K562 (cell line): Measurements from ENCODE around the gene JADE2. TPM values are rescaled to one million over a fixed set of nuclear protein-coding genes. Genes with fewer than 3 reads are reported as not detected.
A peak's percentile ranks its signal among the peaks of the same experiment; 100 is the strongest.

Experiments used
- ATAC-seq: fragments of 200-7000 bp; cut with Tn5 transposase; 3 replicates; pipeline ENCODE4 v1.9.1; 2020; ENCODE audit warnings: moderate library complexity
- BruUV-seq: library from RNA; stranded (reverse); fragments of 400-500 nt; replicated peaks from 2 replicates; lab custom pipeline; 2021; lab: Mats Ljungman, UMichigan
- CTCF ChIA-PET: fragments of 300-600 bp; formaldehyde crosslinking; extraction: SDS; loops from one replicate; lab custom pipeline; 2021; ENCODE audit warnings: low intra/inter-chr PET ratio; lab: Yijun Ruan, JAX
- POLR2A ChIA-PET: fragments of 300-600, 350-650 bp; sonication (Branson Sonifier 250); formaldehyde crosslinking; extraction: SDS; loops from one replicate; lab custom pipeline; 2021; ENCODE audit warnings: antibody characterized with exemption, inconsistent platforms; lab: Yijun Ruan, JAX
- DNase-seq, 4 experiments: peaks; one replicate each; pipeline versions ENCODE4 v3.0.0 to v3.0.0-alpha.2; 2011 to 2018; ENCODE audit warnings: low spot score in 3 of 4, mixed read lengths in 3 of 4; ENCODE audit errors: extremely low read depth in 1 of 4
- FAIRE-seq: peaks from 2 replicates; lab custom pipeline; 2011; peaks lifted over from hg19 to GRCh38; lab: Jason Lieb, UNC
- H2AFZ ChIP-seq: 2 replicates; pipeline ENCODE4 v1.6.0; 2011; ENCODE audit warnings: low read depth, low read length, control low read depth, inconsistent platforms
- H3K27ac ChIP-seq: fragments of 200-600 bp; 3 replicates; pipeline ENCODE4 v1.8.0; 2011; ENCODE audit warnings: low read depth, mild to moderate bottlenecking, control low read depth, inconsistent platforms, low read length, moderate library complexity, mixed read lengths; ENCODE audit errors: extremely low read depth
- H3K27me3 ChIP-seq, 2 experiments: fragments of 300-600 bp in 1 of 2; 2 replicates in 1 of 2; 3 replicates in 1 of 2; pipeline versions ENCODE4 v1.6.0 to v1.8.0; 2011; ENCODE audit warnings: inconsistent platforms in 2 of 2, low read length in 2 of 2, mild to moderate bottlenecking in 1 of 2, mixed read lengths in 1 of 2, moderate library complexity in 1 of 2; ENCODE audit not compliant: control insufficient read depth in 2 of 2, insufficient read depth in 2 of 2
- H3K36me3 ChIP-seq: fragments of 300-600 bp; 3 replicates; pipeline ENCODE4 v1.8.0; 2011; ENCODE audit warnings: mild to moderate bottlenecking, low read length, inconsistent platforms; ENCODE audit not compliant: control insufficient read depth, insufficient read depth
- H3K4me1 ChIP-seq, 2 experiments: fragments of 200-600 bp in 1 of 2; replicated peaks in 1 of 2; 2 replicates in 1 of 2; 3 replicates in 1 of 2; pipeline versions ENCODE4 v1.5.1 to v1.8.0; 2011; ENCODE audit warnings: inconsistent platforms in 2 of 2, low read length in 2 of 2, mild to moderate bottlenecking in 1 of 2, mixed read lengths in 1 of 2, moderate library complexity in 1 of 2; ENCODE audit not compliant: control insufficient read depth in 2 of 2, insufficient read depth in 2 of 2
- H3K4me2 ChIP-seq: 2 replicates; pipeline ENCODE4 v1.6.1; 2011; ENCODE audit warnings: low read length, control low read depth, inconsistent platforms, mixed read lengths; ENCODE audit not compliant: insufficient read depth
- H3K4me3 ChIP-seq: fragments of 200-600 bp; sonication (generic), shearing (Covaris generic); 2 replicates; pipeline ENCODE4 v1.5.1; 2016; ENCODE audit warnings: control low read depth, inconsistent platforms
- H3K79me2 ChIP-seq: fragments of 200-600 bp; 3 replicates; pipeline ENCODE4 v1.8.0; 2011; ENCODE audit warnings: low read length, inconsistent platforms; ENCODE audit not compliant: control insufficient read depth, insufficient read depth
- H3K9ac ChIP-seq, 2 experiments: 2 replicates each; pipeline versions ENCODE4 v1.6.0 to v1.6.1; 2011; ENCODE audit warnings: low read depth in 2 of 2, low read length in 2 of 2, control low read depth in 1 of 2, inconsistent platforms in 1 of 2, mild to moderate bottlenecking in 1 of 2, mixed read lengths in 1 of 2; ENCODE audit not compliant: insufficient read depth in 1 of 2
- H3K9me1 ChIP-seq: one replicate; pipeline ENCODE4 v1.6.0; 2011; ENCODE audit warnings: inconsistent platforms, mild to moderate bottlenecking, low read length, moderate library complexity; ENCODE audit not compliant: control insufficient read depth, insufficient read depth
- H3K9me3 ChIP-seq: replicated peaks from 2 replicates; pipeline ENCODE4 v1.5.1; 2011; ENCODE audit warnings: low read depth, low read length, inconsistent platforms; ENCODE audit not compliant: control insufficient read depth, insufficient read depth
- H4K20me1 ChIP-seq: replicated peaks from 2 replicates; pipeline ENCODE4 v1.6.1; 2011; ENCODE audit warnings: low read length, inconsistent platforms, mixed read lengths; ENCODE audit not compliant: control insufficient read depth, insufficient read depth
- AFF4 ChIP-seq: sonication (generic); formaldehyde crosslinking; IDR thresholded peaks from 2 replicates; pipeline ENCODE4 v1.8.0; 2023; ENCODE audit warnings: mild to moderate bottlenecking, missing genetic modification reagents
- ARID1B ChIP-seq: fragments of 450-650 bp; IDR thresholded peaks from 2 replicates; pipeline ENCODE4 v1.6.1; 2016; ENCODE audit warnings: antibody characterized with exemption, mild to moderate bottlenecking, inconsistent platforms
- BRD9 ChIP-seq: fragments of 450-650 bp; IDR thresholded peaks from 2 replicates; pipeline ENCODE4 v1.6.1; 2018; ENCODE audit warnings: low read depth; ENCODE audit not compliant: partially characterized antibody
- ERF ChIP-seq: fragments of 450-650 bp; formaldehyde crosslinking; IDR thresholded peaks from 2 replicates; pipeline ENCODE4 v1.4.0; 2020; ENCODE audit warnings: mild to moderate bottlenecking, mixed read lengths
- NKRF ChIP-seq: fragments of 450-650 bp; IDR thresholded peaks from 2 replicates; pipeline ENCODE4 v1.6.1; 2016; ENCODE audit warnings: borderline replicate concordance
- SREBF1 ChIP-seq: fragments of 150-350 bp; IDR thresholded peaks from 2 replicates; pipeline ENCODE4 v1.6.1; 2014; ENCODE audit warnings: antibody characterized with exemption, low read depth, low read length, borderline replicate concordance
- YY1 ChIP-seq, 3 experiments: IDR thresholded peaks; 2 replicates each; pipeline ENCODE4 v1.6.1; 2011; ENCODE audit warnings: low read length in 2 of 3, mild to moderate bottlenecking in 2 of 3, moderate library complexity in 2 of 3, borderline replicate concordance in 1 of 3, control low read depth in 1 of 3, low read depth in 1 of 3; ENCODE audit not compliant: insufficient read depth in 3 of 3, insufficient replicate concordance in 2 of 3, control insufficient read depth in 1 of 3, insufficient read length in 1 of 3; ENCODE audit errors: extremely low read depth in 1 of 3
- ZNF766 ChIP-seq: fragments of 200-800 bp; sonication (Bioruptor generic); conservative IDR thresholded peaks from 2 replicates; pipeline ENCODE4 v1.6.1; 2016; ENCODE audit warnings: missing genetic modification characterization, missing compliant biosample characterization
- WGBS: fragments of 100-300 bp; shearing (Covaris generic); methylation state at CpG from one replicate; pipeline ENCODE4 v1.1.6; 2016; ENCODE audit warnings: low coverage, mixed read lengths; ENCODE audit not compliant: insufficient coverage; ENCODE audit errors: missing lambda C conversion rate; 5-methylcytosine and 5-hydroxymethylcytosine counted together
- in situ Hi-C: fragments of 300-500 bp; cut with MboI; formaldehyde crosslinking; loops from 4 replicates; pipeline ENCODE4 v1.15.0; 2018; ENCODE audit warnings: inconsistent platforms, mixed read lengths
- intact Hi-C: fragments of 100-400 bp; cut with micrococcal nuclease; formaldehyde crosslinking; loops from 2 replicates; pipeline ENCODE4 v1.14.2; 2022
- polyA plus RNA-seq, 8 experiments: library from polyadenylated mRNA; depleted of rRNA in 4 of 8; stranded (reverse) in 5 of 8; unstranded in 3 of 8; fragments of >200 nt; fragmentation: Nextera tagmentation in 2 of 8; fragmentation: Illumina TruSeq in 1 of 8; extraction: Ambion mirVana in 2 of 8; extraction: Trizol in 1 of 8; gene quantifications; 2 replicates each; pipeline versions ENCODE4 v1.2.1 to v1.2.3, GENCODE V29; 2011 to 2014; ENCODE audit warnings: inconsistent platforms in 1 of 8, missing spikeins in 1 of 8
- total RNA-seq, 7 experiments: library from RNA; depleted of rRNA in 6 of 7; stranded (reverse); fragments of >200 nt in 6 of 7; fragmentation: Illumina TruSeq in 2 of 7; extraction: Trizol in 2 of 7; gene quantifications; 2 replicates each; pipeline versions ENCODE4 v1.2.1 to v1.2.3, GENCODE V29; 2011 to 2021; ENCODE audit warnings: low replicate concordance in 1 of 7
- TF ChIP-seq, protein P1 (sequence below), 2 experiments: fragments of 250-450 bp in 1 of 2; fragments of 450-650 bp in 1 of 2; sonication (Bioruptor Pico) in 1 of 2; IDR thresholded peaks; 2 replicates each; pipeline versions ENCODE4 v1.6.1 to v1.8.0; 2016 to 2021; ENCODE audit warnings: mild to moderate bottlenecking in 2 of 2, moderate library complexity in 2 of 2, missing compliant biosample characterization in 1 of 2, missing genetic modification characterization in 1 of 2
- TF ChIP-seq, protein P2 (sequence below): sonication (generic); formaldehyde crosslinking; IDR thresholded peaks from 2 replicates; pipeline ENCODE4 v1.8.1; 2023; ENCODE audit warnings: mild to moderate bottlenecking, missing genetic modification reagents

The JADE2 gene
- total and polyA plus RNA-seq, 9 of the 15 experiments (the other 6 are each of a cell fraction or from before 2014, with no cell fraction given), result 0.50 to 23.3 (median 9.1) TPM

DNA sequence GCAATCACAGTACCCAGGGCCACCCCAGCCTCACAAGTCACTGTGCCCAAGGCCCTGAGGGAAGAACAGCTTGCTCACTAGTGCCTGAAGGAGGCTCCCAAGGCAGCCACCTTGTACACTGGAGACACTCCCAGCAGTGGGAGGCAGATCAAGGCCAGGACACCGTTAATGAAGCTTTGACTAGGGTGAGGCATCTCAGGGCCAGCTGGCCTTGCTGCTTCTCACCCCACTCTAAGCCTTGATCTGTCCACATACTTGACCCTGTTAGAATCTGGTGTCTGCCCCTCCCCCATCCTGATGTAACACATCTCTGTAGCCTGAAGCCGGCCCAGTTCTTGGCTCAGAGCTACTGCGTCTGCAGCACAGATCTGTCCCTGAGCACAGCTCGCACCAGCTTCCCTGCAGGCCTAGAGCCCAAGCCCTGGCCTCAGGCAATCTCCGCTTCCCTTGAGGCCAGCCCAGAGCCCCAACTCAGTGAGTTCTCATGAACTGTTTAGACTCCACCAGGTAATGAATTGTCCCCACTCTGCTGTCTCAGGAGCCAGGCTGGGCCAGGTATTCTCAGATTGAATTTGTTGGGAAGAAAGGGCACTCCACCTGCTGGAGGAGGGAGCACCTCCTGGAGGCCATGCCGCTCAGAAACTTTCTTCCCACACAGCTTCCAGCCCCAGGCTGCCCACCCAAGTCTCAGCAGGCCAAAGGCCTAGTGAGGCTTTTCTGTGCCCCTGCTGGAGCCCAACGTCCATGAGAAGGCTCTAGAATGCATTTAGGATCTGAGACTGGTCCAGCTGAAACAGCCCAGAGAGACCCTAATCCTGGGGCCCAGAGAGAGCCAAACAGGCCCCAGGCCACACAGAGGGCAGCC lies 13.4 kb upstream of the JADE2 start:
- CTCF ChIA-PET, result interaction anchor here (0.6 to 1.2 kb wide), 2 partner anchors 101 to 219 kb away, joined by 3 to 4 read pairs; partner anchors contain the start of gene CDKN2AIPNL
- FAIRE-seq (peak; percentile 74), ATAC-seq (peak; percentile 91), DNase-seq (peak; percentile 37 to 72 (median 50))
- intact Hi-C loops (loop anchor here (5.0 kb wide), 1 partner anchor 100 kb away; the partner anchor contains the start of gene CDKN2AIPNL), in situ Hi-C loops (loop anchor here (5.0 kb wide), 1 partner anchor 100 kb away; the partner anchor contains the start of gene CDKN2AIPNL)
- no peaks in the 10 kb centered on the region for H3K79me2 ChIP-seq
- H3K4me3 ChIP-seq, result no peak overlapping the region
- no peaks in the 10 kb centered on the region for H4K20me1 ChIP-seq
- H3K27me3 ChIP-seq, result no peaks in the 10 kb centered on the region
- peak overlapping the region; percentile 34 for H3K4me2 ChIP-seq
- no peaks in the 10 kb centered on the region for H3K9me1 ChIP-seq
- no peaks in the 10 kb centered on the region for H3K36me3 ChIP-seq
- H2AFZ ChIP-seq, result peak overlapping the region; percentile 78
- POLR2A ChIA-PET, result interaction anchor here (0.5 to 1.8 kb wide), 10 partner anchors 8 to 137 kb away, joined by 3 to 6 read pairs (median 4); no protein-coding TSS in a partner anchor
- BruUV-seq, result no TSS peak
- H3K9me3 ChIP-seq, result no peaks in the 10 kb centered on the region
- H3K9ac ChIP-seq, result peak overlapping the region; percentile 37 to 83; a peak in 3 of 4 replicates
- H3K4me1 ChIP-seq, result peaks cover 28 to 35% of the 10 kb centered on the region in 2 experiments
- H3K27ac ChIP-seq, result peak overlapping the region; percentile 57; the same call in 2 of the 3 replicates
- 25% methylated on average over 7 of the region's 7 CpGs for WGBS
- no peak for TF ChIP-seq ERF (CRISPR knock-in tag)
- TF ChIP-seq, protein P1, sequence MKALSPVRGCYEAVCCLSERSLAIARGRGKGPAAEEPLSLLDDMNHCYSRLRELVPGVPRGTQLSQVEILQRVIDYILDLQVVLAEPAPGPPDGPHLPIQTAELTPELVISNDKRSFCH (CRISPR knock-in tag; IDR thresholded peaks at IDR 0.05), result no peak
- TF ChIP-seq, protein P1 (tag; IDR thresholded peaks at IDR 0.05), result peak; percentile 26; the same call in 1 of the 2 replicates
- peak; percentile 29 for TF ChIP-seq BRD9
- TF ChIP-seq, protein P2, sequence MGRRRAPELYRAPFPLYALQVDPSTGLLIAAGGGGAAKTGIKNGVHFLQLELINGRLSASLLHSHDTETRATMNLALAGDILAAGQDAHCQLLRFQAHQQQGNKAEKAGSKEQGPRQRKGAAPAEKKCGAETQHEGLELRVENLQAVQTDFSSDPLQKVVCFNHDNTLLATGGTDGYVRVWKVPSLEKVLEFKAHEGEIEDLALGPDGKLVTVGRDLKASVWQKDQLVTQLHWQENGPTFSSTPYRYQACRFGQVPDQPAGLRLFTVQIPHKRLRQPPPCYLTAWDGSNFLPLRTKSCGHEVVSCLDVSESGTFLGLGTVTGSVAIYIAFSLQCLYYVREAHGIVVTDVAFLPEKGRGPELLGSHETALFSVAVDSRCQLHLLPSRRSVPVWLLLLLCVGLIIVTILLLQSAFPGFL, result no peak
- no peak for TF ChIP-seq NKRF
- TF ChIP-seq ARID1B, result peak; percentile 18; the same call in 1 of the 2 replicates
- TF ChIP-seq SREBF1, result no peak
- TF ChIP-seq YY1 (IDR thresholded peaks at IDR 0.05; ENCODE audit: borderline replicate concordance in 1 of 3, control insufficient read depth in 1 of 3, extremely low read depth in 1 of 3, insufficient read depth in 3 of 3, insufficient read length in 1 of 3, insufficient replicate concordance in 2 of 3, low read depth in 1 of 3, low read length in 2 of 3), result peak in 1 of 3 experiments; percentile 2
- TF ChIP-seq ZNF766, result peak; percentile 47; the same call in 1 of the 2 replicates
- TF ChIP-seq AFF4, result no peak
